H9 (cell line): ENCODE results near the gene TRPT1. TPM values are rescaled to one million over a fixed set of nuclear protein-coding genes. Genes with fewer than 3 reads are reported as not detected.

Experiments used
- DNase-seq: peaks from one replicate; pipeline ENCODE4 v3.0.0-alpha.2; 2017
- H2AFZ ChIP-seq: one replicate; pipeline ENCODE4 v1.6.1; 2013; ENCODE audit warnings: mild to moderate bottlenecking, low read length, control low read depth, moderate library complexity
- H2AK5ac ChIP-seq: 2 replicates; pipeline ENCODE4 v1.6.1; 2013; ENCODE audit warnings: low read length, control low read depth, mixed read lengths; ENCODE audit not compliant: insufficient read length
- H2BK120ac ChIP-seq: one replicate; pipeline ENCODE4 v1.6.1; 2013; ENCODE audit warnings: low read depth, mild to moderate bottlenecking, low read length, control low read depth, inconsistent platforms; ENCODE audit not compliant: poor library complexity, severe bottlenecking
- H2BK12ac ChIP-seq: 2 replicates; pipeline ENCODE4 v1.6.1; 2013; ENCODE audit warnings: low read length, control low read depth, mixed read lengths, low read depth; ENCODE audit not compliant: insufficient read length
- H2BK15ac ChIP-seq: 2 replicates; pipeline ENCODE4 v1.6.1; 2013; ENCODE audit warnings: low read depth, low read length, control low read depth
- H2BK20ac ChIP-seq: one replicate; pipeline ENCODE4 v1.6.1; 2013; ENCODE audit warnings: low read depth, mild to moderate bottlenecking, low read length, control low read depth, inconsistent platforms; ENCODE audit not compliant: poor library complexity, severe bottlenecking
- H2BK5ac ChIP-seq: 2 replicates; pipeline ENCODE4 v1.6.1; 2013; ENCODE audit warnings: low read length, control low read depth, mixed read lengths; ENCODE audit not compliant: insufficient read length
- H3K14ac ChIP-seq: 2 replicates; pipeline ENCODE4 v1.6.1; 2013; ENCODE audit warnings: low read length, control low read depth; ENCODE audit not compliant: insufficient read depth
- H3K18ac ChIP-seq: 2 replicates; pipeline ENCODE4 v1.6.1; 2013; ENCODE audit warnings: low read depth, mild to moderate bottlenecking, mixed read lengths, low read length, control low read depth; ENCODE audit not compliant: insufficient read length
- H3K23ac ChIP-seq: 2 replicates; pipeline ENCODE4 v1.6.1; 2013; ENCODE audit warnings: low read length, control low read depth, mixed read lengths, low read depth; ENCODE audit not compliant: insufficient read length
- H3K23me2 ChIP-seq: 2 replicates; pipeline ENCODE4 v1.6.1; 2013; ENCODE audit warnings: low read depth, mild to moderate bottlenecking, mixed read lengths, low read length, control low read depth; ENCODE audit not compliant: insufficient read length, poor library complexity, severe bottlenecking
- H3K27ac ChIP-seq: 2 replicates; pipeline ENCODE4 v1.5.1; 2013; ENCODE audit warnings: low read length, control low read depth, mixed read lengths, low read depth; ENCODE audit not compliant: insufficient read length
- H3K27me3 ChIP-seq: 2 replicates; pipeline ENCODE4 v1.6.1; 2013; ENCODE audit warnings: low read length, control low read depth, inconsistent platforms; ENCODE audit not compliant: insufficient read depth
- H3K4ac ChIP-seq: 2 replicates; pipeline ENCODE4 v1.6.1; 2013; ENCODE audit warnings: low read depth, mild to moderate bottlenecking, control low read depth, inconsistent platforms, low read length, moderate library complexity
- H3K4me1 ChIP-seq: 2 replicates; pipeline ENCODE4 v1.6.1; 2013; ENCODE audit warnings: low read length, control low read depth, inconsistent platforms; ENCODE audit not compliant: insufficient read depth
- H3K4me2 ChIP-seq: 2 replicates; pipeline ENCODE4 v1.6.1; 2013; ENCODE audit warnings: low read length, control low read depth, mixed read lengths; ENCODE audit not compliant: insufficient read length, insufficient read depth
- H3K56ac ChIP-seq: 2 replicates; pipeline ENCODE4 v1.6.1; 2013; ENCODE audit warnings: low read depth, mild to moderate bottlenecking, mixed read lengths, low read length, control low read depth; ENCODE audit not compliant: insufficient read length
- H3K79me1 ChIP-seq: 2 replicates; pipeline ENCODE4 v1.6.1; 2013; ENCODE audit warnings: low read depth, mild to moderate bottlenecking, moderate library complexity, low read length, control low read depth, inconsistent platforms; ENCODE audit not compliant: insufficient read depth, poor library complexity, severe bottlenecking
- H3K79me2 ChIP-seq: 2 replicates; pipeline ENCODE4 v1.6.1; 2013; ENCODE audit warnings: low read length, control low read depth, inconsistent platforms; ENCODE audit not compliant: insufficient read depth
- H3K9ac ChIP-seq: 2 replicates; pipeline ENCODE4 v1.6.1; 2013; ENCODE audit warnings: low read length, control low read depth, mixed read lengths; ENCODE audit not compliant: insufficient read length; ENCODE audit errors: extremely low read depth
- H3K9me3 ChIP-seq: one replicate; pipeline ENCODE4 v1.6.1; 2013; ENCODE audit warnings: low read depth, low read length, inconsistent platforms; ENCODE audit not compliant: control insufficient read depth
- H3T11ph ChIP-seq: one replicate; pipeline ENCODE4 v1.6.1; 2013; ENCODE audit warnings: mild to moderate bottlenecking, low read length, control low read depth, inconsistent platforms
- H4K20me1 ChIP-seq: one replicate; pipeline ENCODE4 v1.6.1; 2013; ENCODE audit not compliant: control insufficient read depth, insufficient read length, insufficient read depth
- H4K5ac ChIP-seq: 2 replicates; pipeline ENCODE4 v1.6.1; 2013; ENCODE audit warnings: low read depth, mild to moderate bottlenecking, mixed read lengths, low read length, control low read depth; ENCODE audit not compliant: insufficient read length
- H4K8ac ChIP-seq: replicated peaks from 2 replicates; pipeline ENCODE4 v1.6.1; 2013; ENCODE audit warnings: low read length, control low read depth, mixed read lengths, low read depth; ENCODE audit not compliant: insufficient read length
- H4K91ac ChIP-seq: 2 replicates; pipeline ENCODE4 v1.6.1; 2013; ENCODE audit warnings: low read depth, mild to moderate bottlenecking, moderate library complexity, mixed read lengths, low read length, control low read depth; ENCODE audit not compliant: insufficient read length
- H3K27ac Mint-ChIP-seq, 3 experiments: 2 replicates in 2 of 3; 3 replicates in 1 of 3; pipeline ENCODE4 v1.8.0; 2020 to 2021; ENCODE audit warnings: mixed read lengths in 3 of 3, mild to moderate bottlenecking in 1 of 3, moderate library complexity in 1 of 3
- H3K27me3 Mint-ChIP-seq: 2 replicates; pipeline ENCODE4 v1.8.0; 2021; ENCODE audit warnings: low read depth, mild to moderate bottlenecking, moderate library complexity, mixed read lengths
- H3K36me3 Mint-ChIP-seq, 3 experiments: 2 replicates in 2 of 3; 3 replicates in 1 of 3; pipeline ENCODE4 v1.8.0; 2020 to 2021; ENCODE audit warnings: low read depth in 3 of 3, mixed read lengths in 3 of 3; ENCODE audit not compliant: insufficient read depth in 1 of 3
- H3K4me1 Mint-ChIP-seq, 2 experiments: 2 replicates each; pipeline ENCODE4 v1.8.0; 2020; ENCODE audit warnings: mixed read lengths in 2 of 2
- H3K4me3 Mint-ChIP-seq, 2 experiments: 2 replicates in 1 of 2; 3 replicates in 1 of 2; pipeline ENCODE4 v1.8.0; 2020 to 2021; ENCODE audit warnings: mild to moderate bottlenecking in 2 of 2, mixed read lengths in 2 of 2, moderate library complexity in 1 of 2
- H3K9me3 Mint-ChIP-seq, 2 experiments: 2 replicates in 1 of 2; 3 replicates in 1 of 2; pipeline ENCODE4 v1.8.0; 2020; ENCODE audit warnings: mild to moderate bottlenecking in 2 of 2, mixed read lengths in 2 of 2, moderate library complexity in 1 of 2
- WGBS: extraction: QIAGEN DNeasy Blood & Tissue Kit; methylation state at CpG from one replicate; pipeline ENCODE4 v1.1.7; 2013; ENCODE audit warnings: missing lambda C conversion rate, low lambda C conversion rate, mixed read lengths; ENCODE audit not compliant: insufficient read length; ENCODE audit errors: extremely low coverage; 5-methylcytosine and 5-hydroxymethylcytosine counted together
- total RNA-seq: library from RNA; stranded (reverse); gene quantifications from 2 replicates; pipeline ENCODE4 v1.2.1, GENCODE V29; 2021
- TF ChIP-seq, protein P1 (sequence below): fragments of 200-600 bp; sonication (generic); conservative IDR thresholded peaks from 3 replicates; pipeline ENCODE4 v1.8.0; 2021; ENCODE audit warnings: antibody characterized with exemption, mild to moderate bottlenecking

TRPT1 gene
- total RNA-seq, 1 experiment from 2014 or later, result 33.6 TPM

DNA sequence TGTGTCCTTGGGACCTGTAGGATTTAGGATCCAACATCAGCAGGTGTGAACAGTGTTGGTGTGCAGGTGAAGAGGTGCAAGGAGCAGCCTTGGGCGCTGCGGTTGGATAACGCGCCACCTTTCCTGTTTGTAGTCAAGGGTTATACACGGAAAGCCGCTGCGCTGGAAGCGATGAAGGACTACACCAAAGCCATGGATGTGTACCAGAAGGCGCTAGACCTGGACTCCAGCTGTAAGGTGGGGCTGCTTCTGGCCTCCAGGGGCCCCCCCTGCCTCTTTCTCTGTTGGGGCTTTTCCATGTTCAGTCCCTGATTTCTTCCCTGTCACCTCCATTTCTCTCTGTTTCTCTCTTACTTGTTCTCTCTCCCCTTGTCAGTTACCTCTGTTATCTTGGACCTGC is 23.0 kb downstream of the TRPT1 start:
- H3K79me1 ChIP-seq, result no peaks in the 10 kb centered on the region
- no peak overlapping the region for H4K8ac ChIP-seq
- H2BK20ac ChIP-seq, result no peak overlapping the region
- no peaks in the 10 kb centered on the region for H3K23me2 ChIP-seq
- no peak overlapping the region for H3K27ac ChIP-seq
- H2BK12ac ChIP-seq, result no peak overlapping the region
- H3K4me3 Mint-ChIP-seq, result no peak overlapping the region
- H2BK15ac ChIP-seq, result no peak overlapping the region
- H3K9me3 Mint-ChIP-seq, result no peaks in the 10 kb centered on the region; a peak in 1 of 5 replicates
- no peak overlapping the region for H2BK120ac ChIP-seq
- H2BK5ac ChIP-seq, result no peak overlapping the region
- no peak overlapping the region; the same call in 1 of the 2 replicates for H3K14ac ChIP-seq
- H4K5ac ChIP-seq, result no peak overlapping the region
- no peak overlapping the region for H4K91ac ChIP-seq
- no peak overlapping the region for H3K4me2 ChIP-seq
- TF ChIP-seq, protein P1, sequence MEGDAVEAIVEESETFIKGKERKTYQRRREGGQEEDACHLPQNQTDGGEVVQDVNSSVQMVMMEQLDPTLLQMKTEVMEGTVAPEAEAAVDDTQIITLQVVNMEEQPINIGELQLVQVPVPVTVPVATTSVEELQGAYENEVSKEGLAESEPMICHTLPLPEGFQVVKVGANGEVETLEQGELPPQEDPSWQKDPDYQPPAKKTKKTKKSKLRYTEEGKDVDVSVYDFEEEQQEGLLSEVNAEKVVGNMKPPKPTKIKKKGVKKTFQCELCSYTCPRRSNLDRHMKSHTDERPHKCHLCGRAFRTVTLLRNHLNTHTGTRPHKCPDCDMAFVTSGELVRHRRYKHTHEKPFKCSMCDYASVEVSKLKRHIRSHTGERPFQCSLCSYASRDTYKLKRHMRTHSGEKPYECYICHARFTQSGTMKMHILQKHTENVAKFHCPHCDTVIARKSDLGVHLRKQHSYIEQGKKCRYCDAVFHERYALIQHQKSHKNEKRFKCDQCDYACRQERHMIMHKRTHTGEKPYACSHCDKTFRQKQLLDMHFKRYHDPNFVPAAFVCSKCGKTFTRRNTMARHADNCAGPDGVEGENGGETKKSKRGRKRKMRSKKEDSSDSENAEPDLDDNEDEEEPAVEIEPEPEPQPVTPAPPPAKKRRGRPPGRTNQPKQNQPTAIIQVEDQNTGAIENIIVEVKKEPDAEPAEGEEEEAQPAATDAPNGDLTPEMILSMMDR, result no peak
- no peaks in the 10 kb centered on the region for H3K27me3 ChIP-seq
- H3K9ac ChIP-seq, result no peak overlapping the region
- peaks cover 13 to 14% of the 10 kb centered on the region in 2 experiments for H3K4me1 Mint-ChIP-seq
- H3K27me3 Mint-ChIP-seq, result no peaks in the 10 kb centered on the region
- H2AK5ac ChIP-seq, result no peak overlapping the region
- no peaks in the 10 kb centered on the region for H3K4me1 ChIP-seq
- H4K20me1 ChIP-seq, result no peaks in the 10 kb centered on the region
- H3K18ac ChIP-seq, result no peak overlapping the region
- H3K9me3 ChIP-seq, result no peaks in the 10 kb centered on the region
- no CpG with 5 or more reads among the region's 9 CpGs for WGBS
- peaks cover 44 to 92% (median 82%) of the 10 kb centered on the region in 3 experiments; a peak in 6 of 7 replicates for H3K36me3 Mint-ChIP-seq
- no peak overlapping the region for H3T11ph ChIP-seq
- no peak for DNase-seq
- no peak overlapping the region for H2AFZ ChIP-seq
- H3K56ac ChIP-seq, result no peak overlapping the region
- peak overlapping the region in 2 of 3 experiments; percentile 30 to 79; a peak in 4 of 7 replicates for H3K27ac Mint-ChIP-seq
- H3K79me2 ChIP-seq, result no peaks in the 10 kb centered on the region
- no peak overlapping the region for H3K4ac ChIP-seq
- H3K23ac ChIP-seq, result no peak overlapping the region
